GM18498 (cell line): ENCODE measurements around the gene MYO1D.
A peak's percentile ranks its signal among the peaks of the same experiment; 100 is the strongest.

Experiments
- ATAC-seq: cut with Tn5 transposase; IDR thresholded peaks from one replicate; pipeline ENCODE4 v1.9.1; 2021; ENCODE audit warnings: mild to moderate bottlenecking, moderate library complexity; ENCODE audit not compliant: unreplicated experiment

Gene MYO1D

DNA sequence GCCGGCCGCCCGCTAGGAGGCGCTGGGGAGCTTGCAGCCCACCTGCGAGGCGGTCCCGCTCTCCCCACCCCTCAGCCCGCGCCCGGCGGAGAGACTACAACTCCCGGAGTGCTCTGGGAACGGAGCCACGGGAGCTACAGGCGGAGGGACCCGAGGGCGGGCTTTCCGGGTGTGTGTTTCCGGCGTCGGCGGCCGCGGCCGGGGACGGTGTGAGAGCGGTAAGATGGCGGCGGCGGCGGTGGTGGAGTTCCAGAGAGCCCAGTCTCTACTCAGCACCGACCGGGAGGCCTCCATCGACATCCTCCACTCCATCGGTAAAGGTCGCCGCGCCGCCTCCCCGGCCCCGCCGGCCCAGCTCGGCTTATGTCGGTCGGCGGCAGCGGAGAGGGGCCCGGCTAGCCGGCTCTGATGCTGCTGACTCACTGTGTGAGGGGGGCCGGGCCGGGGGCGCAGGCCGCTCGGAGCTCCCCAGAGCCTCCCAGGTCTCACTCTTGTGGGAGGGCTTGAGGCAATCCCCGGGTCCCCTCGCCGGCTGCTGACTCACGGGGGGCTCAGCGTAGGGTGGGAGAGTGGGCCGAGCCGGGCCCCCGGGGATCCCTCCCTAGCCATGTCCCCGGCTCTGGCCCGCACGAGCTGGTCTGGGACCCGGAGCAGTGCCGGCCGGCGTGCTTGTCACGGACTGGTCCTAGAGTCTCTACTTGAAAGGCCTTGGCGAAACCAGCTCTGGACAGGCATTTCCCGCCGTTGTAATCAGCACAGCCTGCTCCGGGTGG, 432.4 kb downstream of the MYO1D start, which contains the start of gene PSMD11:
TSS of gene PSMD11 (plus strand) at position 210 of the 773 bp plus-strand sequence. CDS start at position 224, 14 bp downstream.
- peak; percentile 93 for ATAC-seq

DNA sequence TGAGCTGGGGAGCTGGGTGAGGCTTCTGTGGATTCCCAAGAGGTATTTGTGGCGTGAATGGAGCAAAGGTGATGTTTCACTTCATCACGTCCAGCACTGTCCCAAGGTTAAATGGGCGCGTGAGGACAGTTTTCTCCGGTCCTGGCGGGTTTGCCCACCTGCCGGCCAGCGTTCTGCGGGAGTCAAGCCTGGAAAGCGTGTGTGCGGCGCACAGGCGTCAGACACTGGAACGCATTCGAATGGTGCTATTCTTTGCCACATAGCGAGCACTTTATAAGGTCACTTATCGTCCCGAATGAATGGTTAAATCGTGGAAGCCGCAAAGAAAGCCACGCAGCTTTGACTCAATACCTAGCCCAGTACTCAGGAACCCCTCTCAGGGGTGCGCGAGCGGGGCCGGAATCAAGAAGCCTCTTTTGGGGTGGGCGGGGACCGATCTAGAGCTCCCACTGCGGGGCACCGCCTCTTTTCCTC, 433.1 kb downstream of the MYO1D start:
- ATAC-seq, result no peak
